ENCODE data around the gene CGB7. TPM values are rescaled to one million over a fixed set of nuclear protein-coding genes. Genes with fewer than 3 reads are reported as not detected.

CGB7 gene
- total RNA-seq, 1 experiment from 2014 or later: 1.2 TPM

DNA sequence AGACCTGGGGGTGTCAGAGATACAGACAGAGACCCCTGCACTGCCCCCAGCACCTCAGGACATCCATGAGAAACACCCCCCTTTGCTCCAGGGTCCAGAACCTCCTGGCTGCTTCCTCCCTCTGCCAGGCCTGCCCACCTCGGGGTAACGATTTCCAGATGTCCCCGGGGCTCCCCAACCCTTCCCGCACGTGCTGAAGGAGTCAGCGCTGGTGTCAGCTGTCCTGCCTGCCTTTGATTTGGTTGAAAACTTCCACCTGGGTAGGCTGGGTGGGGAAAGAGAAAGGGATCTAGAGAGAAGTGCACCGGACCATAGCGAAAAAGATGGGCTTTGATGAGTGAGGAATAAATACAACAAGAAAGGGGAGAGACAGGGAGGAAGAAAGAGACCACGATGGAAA lies 1.5 kb upstream of the CGB7 start:
- H2AK5ac ChIP-seq (ENCODE audit: insufficient read length, low read length): no peak overlapping the region
- H3T11ph ChIP-seq (ENCODE audit: low read length): no peak overlapping the region
- WGBS (ENCODE audit: extremely low coverage, insufficient read length, low lambda C conversion rate): no CpG with 5 or more reads among the region's 9 CpGs
- H3K4me1 Mint-ChIP-seq: peaks cover 27 to 33% of the 10 kb centered on the region in 2 experiments
- H3K79me2 ChIP-seq (ENCODE audit: insufficient read depth, low read length): no peaks in the 10 kb centered on the region
- no peak overlapping the region for H4K91ac ChIP-seq (ENCODE audit: insufficient read length, low read depth, low read length)
- no peak overlapping the region for H2BK20ac ChIP-seq (ENCODE audit: low read depth, low read length, poor library complexity, severe bottlenecking)
- H2BK15ac ChIP-seq (ENCODE audit: low read depth, low read length): no peak overlapping the region
- peaks cover 10% of the 10 kb centered on the region for H3K23me2 ChIP-seq (ENCODE audit: insufficient read length, low read depth, low read length, poor library complexity, severe bottlenecking)
- H3K27me3 Mint-ChIP-seq (ENCODE audit: low read depth): peaks cover 81% of the 10 kb centered on the region
- H3K36me3 Mint-ChIP-seq (ENCODE audit: insufficient read depth in 1 of 3, low read depth in 3 of 3): no peaks in the 10 kb centered on the region; a peak in 1 of 7 replicates
- H4K8ac ChIP-seq (replicated peaks; ENCODE audit: insufficient read length, low read depth, low read length): no peak overlapping the region
- peaks cover 0 to 2% of the 10 kb centered on the region in 2 experiments; a peak in 1 of 5 replicates for H3K9me3 Mint-ChIP-seq
- no peak overlapping the region for H3K14ac ChIP-seq (ENCODE audit: insufficient read depth, low read length)
- H4K5ac ChIP-seq (ENCODE audit: insufficient read length, low read depth, low read length): no peak overlapping the region
- no peak overlapping the region for H3K18ac ChIP-seq (ENCODE audit: insufficient read length, low read depth, low read length)
- no peak overlapping the region for H3K27ac Mint-ChIP-seq
- no peak overlapping the region for H2BK12ac ChIP-seq (ENCODE audit: insufficient read length, low read depth, low read length)
- no peaks in the 10 kb centered on the region for H3K4me1 ChIP-seq (ENCODE audit: insufficient read depth, low read length)
- H3K9me3 ChIP-seq (ENCODE audit: control insufficient read depth, low read depth, low read length): no peaks in the 10 kb centered on the region
- no peak overlapping the region for H2BK120ac ChIP-seq (ENCODE audit: low read depth, low read length, poor library complexity, severe bottlenecking)
- H3K4ac ChIP-seq (ENCODE audit: low read depth, low read length): no peak overlapping the region
- H3K56ac ChIP-seq (ENCODE audit: insufficient read length, low read depth, low read length): no peak overlapping the region
- no peaks in the 10 kb centered on the region for H4K20me1 ChIP-seq (ENCODE audit: control insufficient read depth, insufficient read depth, insufficient read length)
- no peak overlapping the region for H2AFZ ChIP-seq (ENCODE audit: low read length)
- no peak overlapping the region for H3K9ac ChIP-seq (ENCODE audit: extremely low read depth, insufficient read length, low read length)
- H3K4me3 Mint-ChIP-seq: no peak overlapping the region
- no peak for DNase-seq
- H3K4me2 ChIP-seq (ENCODE audit: insufficient read depth, insufficient read length, low read length): no peak overlapping the region
- H2BK5ac ChIP-seq (ENCODE audit: insufficient read length, low read length): no peak overlapping the region
- H3K23ac ChIP-seq (ENCODE audit: insufficient read length, low read depth, low read length): no peak overlapping the region
- H3K27ac ChIP-seq (ENCODE audit: insufficient read length, low read depth, low read length): no peak overlapping the region
- H3K27me3 ChIP-seq (ENCODE audit: insufficient read depth, low read length): peaks cover 15% of the 10 kb centered on the region; the same call in 1 of the 2 replicates
- TF ChIP-seq, protein P1, sequence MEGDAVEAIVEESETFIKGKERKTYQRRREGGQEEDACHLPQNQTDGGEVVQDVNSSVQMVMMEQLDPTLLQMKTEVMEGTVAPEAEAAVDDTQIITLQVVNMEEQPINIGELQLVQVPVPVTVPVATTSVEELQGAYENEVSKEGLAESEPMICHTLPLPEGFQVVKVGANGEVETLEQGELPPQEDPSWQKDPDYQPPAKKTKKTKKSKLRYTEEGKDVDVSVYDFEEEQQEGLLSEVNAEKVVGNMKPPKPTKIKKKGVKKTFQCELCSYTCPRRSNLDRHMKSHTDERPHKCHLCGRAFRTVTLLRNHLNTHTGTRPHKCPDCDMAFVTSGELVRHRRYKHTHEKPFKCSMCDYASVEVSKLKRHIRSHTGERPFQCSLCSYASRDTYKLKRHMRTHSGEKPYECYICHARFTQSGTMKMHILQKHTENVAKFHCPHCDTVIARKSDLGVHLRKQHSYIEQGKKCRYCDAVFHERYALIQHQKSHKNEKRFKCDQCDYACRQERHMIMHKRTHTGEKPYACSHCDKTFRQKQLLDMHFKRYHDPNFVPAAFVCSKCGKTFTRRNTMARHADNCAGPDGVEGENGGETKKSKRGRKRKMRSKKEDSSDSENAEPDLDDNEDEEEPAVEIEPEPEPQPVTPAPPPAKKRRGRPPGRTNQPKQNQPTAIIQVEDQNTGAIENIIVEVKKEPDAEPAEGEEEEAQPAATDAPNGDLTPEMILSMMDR (conservative IDR thresholded peaks at IDR 0.05): no peak
- no peaks in the 10 kb centered on the region for H3K79me1 ChIP-seq (ENCODE audit: insufficient read depth, low read depth, low read length, poor library complexity, severe bottlenecking)

Data from H9 (cell line).